ENCODE results near the gene RAB40C.

The RAB40C gene

GRCh38 chr16:555528-556473 lies 34.1 kb upstream of the RAB40C start:
- CTCF ChIA-PET = interaction anchor here (1.4 kb wide), 1 partner anchor 17 kb away, joined by 3 read pairs; no protein-coding TSS in a partner anchor
- POLR2A ChIA-PET = no interaction called here

GRCh38 chr16:556474-557173 lies 33.2 kb upstream of the RAB40C start:
- DNase-seq = no peak
- Histone ChIP-seq H3K27me3 (replicated peaks in 2 of 5; ENCODE audit: control insufficient read depth in 4 of 5, insufficient read depth in 5 of 5, low read length in 4 of 5) (peaks cover 0 to 32% (median 5%) of the 10 kb centered on the region in 5 experiments), H3K4me3 (ENCODE audit: control insufficient read depth in 1 of 7, extremely low read depth in 1 of 7, insufficient read depth in 4 of 7, low read depth in 2 of 7, low read length in 6 of 7) (no peak overlapping the region), H3K9me3 (ENCODE audit: control extremely low read depth in 1 of 5, control insufficient read depth in 4 of 5, insufficient read depth in 2 of 5, low read depth in 1 of 5, low read length in 4 of 5) (no peaks in the 10 kb centered on the region), H3K27ac (ENCODE audit: insufficient read depth in 1 of 2, low read depth in 1 of 2, low read length in 2 of 2, poor library complexity in 1 of 2, severe bottlenecking in 2 of 2) (no peak overlapping the region), H3K4me1 (ENCODE audit: control extremely low read depth in 1 of 4, control insufficient read depth in 4 of 4, insufficient read depth in 4 of 4, low read length in 3 of 4) (peaks cover 0 to 25% (median 15%) of the 10 kb centered on the region in 4 experiments), H3K36me3 (ENCODE audit: control insufficient read depth in 4 of 4, insufficient read depth in 4 of 4, low read length in 3 of 4) (peaks cover 0 to 20% (median 9%) of the 10 kb centered on the region in 4 experiments)
- 97% methylated on average over 27 of the region's 32 CpGs for WGBS (ENCODE audit: insufficient coverage)
- CTCF ChIA-PET = interaction anchor here (1.4 kb wide), 1 partner anchor 18 kb away, joined by 3 read pairs; no protein-coding TSS in a partner anchor
- POLR2A ChIA-PET = no interaction called here

More at GRCh38 chr16:555528-556473, 34.1 kb upstream of the RAB40C start:
- 96% methylated on average over 28 of the region's 32 CpGs for WGBS (ENCODE audit: insufficient coverage)
- H3K4me3 ChIP-seq (ENCODE audit: control insufficient read depth in 1 of 7, extremely low read depth in 1 of 7, insufficient read depth in 4 of 7, low read depth in 2 of 7, low read length in 6 of 7) = no peak overlapping the region
- peaks cover 0 to 26% (median 11%) of the 10 kb centered on the region in 4 experiments for H3K36me3 ChIP-seq (ENCODE audit: control insufficient read depth in 4 of 4, insufficient read depth in 4 of 4, low read length in 3 of 4)
- no peak overlapping the region for H3K27ac ChIP-seq (ENCODE audit: insufficient read depth in 1 of 2, low read depth in 1 of 2, low read length in 2 of 2, poor library complexity in 1 of 2, severe bottlenecking in 2 of 2)
- H3K27me3 ChIP-seq (replicated peaks in 2 of 5; ENCODE audit: control insufficient read depth in 4 of 5, insufficient read depth in 5 of 5, low read length in 4 of 5) = peaks cover 0 to 24% (median 3%) of the 10 kb centered on the region in 5 experiments
- H3K9me3 ChIP-seq (ENCODE audit: control extremely low read depth in 1 of 5, control insufficient read depth in 4 of 5, insufficient read depth in 2 of 5, low read depth in 1 of 5, low read length in 4 of 5) = no peaks in the 10 kb centered on the region
- H3K4me1 ChIP-seq (ENCODE audit: control extremely low read depth in 1 of 4, control insufficient read depth in 4 of 4, insufficient read depth in 4 of 4, low read length in 3 of 4) = peaks cover 0 to 25% (median 15%) of the 10 kb centered on the region in 4 experiments
- DNase-seq = no peak

GRCh38 chr16:557463-558297 lies 32.2 kb upstream of the RAB40C start:
- WGBS (ENCODE audit: insufficient coverage) = 69% methylated on average over 19 of the region's 23 CpGs
- CTCF ChIA-PET = interaction anchor here (1.5 kb wide), 1 partner anchor 15 kb away, joined by 6 read pairs; no protein-coding TSS in a partner anchor
- H3K27me3 ChIP-seq (replicated peaks in 2 of 5; ENCODE audit: control insufficient read depth in 4 of 5, insufficient read depth in 5 of 5, low read length in 4 of 5) = peaks cover 0 to 43% (median 9%) of the 10 kb centered on the region in 5 experiments
- H3K9me3 ChIP-seq (ENCODE audit: control extremely low read depth in 1 of 5, control insufficient read depth in 4 of 5, insufficient read depth in 2 of 5, low read depth in 1 of 5, low read length in 4 of 5) = no peaks in the 10 kb centered on the region
- POLR2A ChIA-PET = interaction anchor here (0.5 to 1.2 kb wide), 2 partner anchors 9 to 14 kb away, joined by 3 to 7 read pairs; no protein-coding TSS in a partner anchor
- DNase-seq = peak in 2 of 3 donors; percentile 74 to 80
- H3K36me3 ChIP-seq (ENCODE audit: control insufficient read depth in 4 of 4, insufficient read depth in 4 of 4, low read length in 3 of 4) = peaks cover 0 to 10% (median 2%) of the 10 kb centered on the region in 4 experiments
- peaks cover 0 to 25% (median 15%) of the 10 kb centered on the region in 4 experiments for H3K4me1 ChIP-seq (ENCODE audit: control extremely low read depth in 1 of 4, control insufficient read depth in 4 of 4, insufficient read depth in 4 of 4, low read length in 3 of 4)
- no peak overlapping the region for H3K27ac ChIP-seq (ENCODE audit: insufficient read depth in 1 of 2, low read depth in 1 of 2, low read length in 2 of 2, poor library complexity in 1 of 2, severe bottlenecking in 2 of 2)
- H3K4me3 ChIP-seq (ENCODE audit: control insufficient read depth in 1 of 7, extremely low read depth in 1 of 7, insufficient read depth in 4 of 7, low read depth in 2 of 7, low read length in 6 of 7) = no peak overlapping the region

GRCh38 chr16:558298-559020 lies 31.4 kb upstream of the RAB40C start:
- WGBS (ENCODE audit: insufficient coverage) = 61% methylated on average over 20 of the region's 22 CpGs
- no peak overlapping the region for H3K27ac ChIP-seq (ENCODE audit: insufficient read depth in 1 of 2, low read depth in 1 of 2, low read length in 2 of 2, poor library complexity in 1 of 2, severe bottlenecking in 2 of 2)
- H3K27me3 ChIP-seq (replicated peaks in 2 of 5; ENCODE audit: control insufficient read depth in 4 of 5, insufficient read depth in 5 of 5, low read length in 4 of 5) = peaks cover 0 to 44% (median 9%) of the 10 kb centered on the region in 5 experiments
- no peak overlapping the region for H3K4me3 ChIP-seq (ENCODE audit: control insufficient read depth in 1 of 7, extremely low read depth in 1 of 7, insufficient read depth in 4 of 7, low read depth in 2 of 7, low read length in 6 of 7)
- H3K36me3 ChIP-seq (ENCODE audit: control insufficient read depth in 4 of 4, insufficient read depth in 4 of 4, low read length in 3 of 4) = peaks cover 0 to 6% (median 1%) of the 10 kb centered on the region in 4 experiments
- H3K9me3 ChIP-seq (ENCODE audit: control extremely low read depth in 1 of 5, control insufficient read depth in 4 of 5, insufficient read depth in 2 of 5, low read depth in 1 of 5, low read length in 4 of 5) = no peaks in the 10 kb centered on the region
- no peak for DNase-seq
- POLR2A ChIA-PET = interaction anchor here (0.5 to 1.2 kb wide), 2 partner anchors 10 to 13 kb away, joined by 3 to 7 read pairs; no protein-coding TSS in a partner anchor
- H3K4me1 ChIP-seq (ENCODE audit: control extremely low read depth in 1 of 4, control insufficient read depth in 4 of 4, insufficient read depth in 4 of 4, low read length in 3 of 4) = peaks cover 0 to 25% (median 15%) of the 10 kb centered on the region in 4 experiments
- CTCF ChIA-PET = interaction anchor here (1.5 kb wide), 1 partner anchor 14 kb away, joined by 6 read pairs; no protein-coding TSS in a partner anchor

- Histone ChIP-seq H3K4me1 (ENCODE audit: control extremely low read depth in 1 of 4, control insufficient read depth in 4 of 4, insufficient read depth in 4 of 4, low read length in 3 of 4) (peaks cover 0 to 25% (median 15%) of the 10 kb centered on the region in 4 experiments), H3K9me3 (ENCODE audit: control extremely low read depth in 1 of 5, control insufficient read depth in 4 of 5, insufficient read depth in 2 of 5, low read depth in 1 of 5, low read length in 4 of 5) (no peaks in the 10 kb centered on the region), H3K27me3 (replicated peaks in 2 of 5; ENCODE audit: control insufficient read depth in 4 of 5, insufficient read depth in 5 of 5, low read length in 4 of 5) (peaks cover 0 to 44% (median 9%) of the 10 kb centered on the region in 5 experiments), H3K27ac (ENCODE audit: insufficient read depth in 1 of 2, low read depth in 1 of 2, low read length in 2 of 2, poor library complexity in 1 of 2, severe bottlenecking in 2 of 2) (no peak overlapping the region), H3K4me3 (ENCODE audit: control insufficient read depth in 1 of 7, extremely low read depth in 1 of 7, insufficient read depth in 4 of 7, low read depth in 2 of 7, low read length in 6 of 7) (no peak overlapping the region), H3K36me3 (ENCODE audit: control insufficient read depth in 4 of 4, insufficient read depth in 4 of 4, low read length in 3 of 4) (peaks cover 0 to 2% (median 0%) of the 10 kb centered on the region in 4 experiments)
- ChIA-PET POLR2A (interaction anchor here (1.2 kb wide), 1 partner anchor 10 kb away, joined by 3 read pairs; no protein-coding TSS in a partner anchor), CTCF (interaction anchor here (1.5 kb wide), 1 partner anchor 13 kb away, joined by 6 read pairs; no protein-coding TSS in a partner anchor)
- no peak for DNase-seq
- WGBS (ENCODE audit: insufficient coverage) = 96% methylated on average over 10 of the region's 15 CpGs
These were observed 30.9 kb upstream of the RAB40C start for GRCh38 chr16:559021-559380.

Data from common myeloid progenitor, CD34-positive (primary cell).